Neuronal stem cell (in vitro differentiated cells): ENCODE results near the gene REC114.
"Not testable (repeated sequence)": the region's sequence is repeated elsewhere in the genome, so short reads cannot be mapped to it uniquely, and the experiment has no call there.

Experiments used
- DNase-seq: peaks from one replicate; pipeline ENCODE4 v3.0.0-alpha.2; 2013; ENCODE audit warnings: low spot score
- H2AFZ ChIP-seq: one replicate; pipeline ENCODE4 v1.6.1; 2013; ENCODE audit warnings: mild to moderate bottlenecking, low read length, inconsistent platforms
- H2AK5ac ChIP-seq: 2 replicates; pipeline ENCODE4 v1.6.1; 2013; ENCODE audit warnings: low read depth, mild to moderate bottlenecking, inconsistent platforms, low read length, moderate library complexity, mixed read lengths
- H2BK120ac ChIP-seq: 2 replicates; pipeline ENCODE4 v1.6.1; 2013; ENCODE audit warnings: low read depth, mild to moderate bottlenecking, inconsistent platforms, low read length, moderate library complexity, mixed read lengths
- H2BK12ac ChIP-seq: one replicate; pipeline ENCODE4 v1.6.1; 2013; ENCODE audit warnings: low read length, inconsistent platforms
- H2BK15ac ChIP-seq: 2 replicates; pipeline ENCODE4 v1.6.1; 2013; ENCODE audit warnings: mild to moderate bottlenecking, low read length, inconsistent platforms, mixed read lengths
- H2BK5ac ChIP-seq: one replicate; pipeline ENCODE4 v1.6.1; 2013; ENCODE audit warnings: inconsistent platforms, mild to moderate bottlenecking, low read length, moderate library complexity
- H3K14ac ChIP-seq: one replicate; pipeline ENCODE4 v1.6.1; 2013; ENCODE audit warnings: low read length, inconsistent platforms
- H3K18ac ChIP-seq: 2 replicates; pipeline ENCODE4 v1.6.1; 2013; ENCODE audit warnings: low read length, inconsistent platforms
- H3K23ac ChIP-seq: 2 replicates; pipeline ENCODE4 v1.6.1; 2013; ENCODE audit warnings: low read depth, mild to moderate bottlenecking, mixed read lengths, low read length, inconsistent platforms; ENCODE audit not compliant: poor library complexity
- H3K27ac ChIP-seq: replicated peaks from 3 replicates; pipeline ENCODE4 v1.5.1; 2013; ENCODE audit warnings: low read length, inconsistent platforms
- H3K27me3 ChIP-seq, 3 experiments: 2 replicates each; pipeline ENCODE4 v1.6.1; 2013; ENCODE audit warnings: low read length in 3 of 3, mild to moderate bottlenecking in 2 of 3, inconsistent platforms in 1 of 3, low read depth in 1 of 3, mixed read lengths in 1 of 3, moderate library complexity in 1 of 3; ENCODE audit not compliant: control insufficient read depth in 3 of 3, insufficient read depth in 3 of 3
- H3K36me3 ChIP-seq, 2 donors: replicated peaks in 1 of 2; 2 replicates each; pipeline ENCODE4 v1.6.1; 2013; ENCODE audit warnings: low read length in 2 of 2; ENCODE audit not compliant: control insufficient read depth in 2 of 2, insufficient read depth in 2 of 2
- H3K4ac ChIP-seq: 2 replicates; pipeline ENCODE4 v1.6.1; 2013; ENCODE audit warnings: inconsistent platforms, mild to moderate bottlenecking, low read length, moderate library complexity
- H3K4me1 ChIP-seq, 2 donors: 1 replicate in 1 of 2; 2 replicates in 1 of 2; pipeline ENCODE4 v1.6.1; 2013; ENCODE audit warnings: low read length in 2 of 2, low read depth in 1 of 2; ENCODE audit not compliant: control insufficient read depth in 2 of 2, insufficient read depth in 1 of 2
- H3K4me2 ChIP-seq: one replicate; pipeline ENCODE4 v1.6.1; 2013; ENCODE audit warnings: mild to moderate bottlenecking, low read length, inconsistent platforms; ENCODE audit not compliant: insufficient read depth, poor library complexity, severe bottlenecking
- H3K4me3 ChIP-seq, 2 donors: 2 replicates each; pipeline ENCODE4 v1.5.1; 2013; ENCODE audit warnings: low read length in 2 of 2, mild to moderate bottlenecking in 2 of 2, inconsistent platforms in 1 of 2, moderate library complexity in 1 of 2
- H3K79me1 ChIP-seq: one replicate; pipeline ENCODE4 v1.6.1; 2013; ENCODE audit warnings: low read depth, mild to moderate bottlenecking, inconsistent platforms, low read length, moderate library complexity
- H3K9ac ChIP-seq: one replicate; pipeline ENCODE4 v1.6.1; 2013; ENCODE audit warnings: mild to moderate bottlenecking, low read depth, low read length, inconsistent platforms; ENCODE audit not compliant: poor library complexity
- H3K9me3 ChIP-seq, 2 donors: replicated peaks in 1 of 2; 2 replicates each; pipeline versions ENCODE3 to v1.6.1; 2013; ENCODE audit warnings: low read length in 2 of 2, mild to moderate bottlenecking in 2 of 2, inconsistent platforms in 1 of 2, low read depth in 1 of 2, mixed read lengths in 1 of 2, moderate library complexity in 1 of 2; ENCODE audit not compliant: control insufficient read depth in 2 of 2, insufficient read depth in 1 of 2
- H4K8ac ChIP-seq: one replicate; pipeline ENCODE4 v1.6.1; 2013; ENCODE audit warnings: low read depth, mild to moderate bottlenecking, inconsistent platforms, low read length, moderate library complexity
- H4K91ac ChIP-seq: one replicate; pipeline ENCODE4 v1.6.1; 2013; ENCODE audit warnings: low read length, low read depth, mild to moderate bottlenecking, inconsistent platforms; ENCODE audit not compliant: poor library complexity
- WGBS, 2 donors: extraction: QIAGEN DNeasy Blood & Tissue Kit; methylation state at CpG; one replicate each; pipeline ENCODE4 v1.1.7; 2013; ENCODE audit warnings: missing lambda C conversion rate in 2 of 2, mixed read lengths in 1 of 2; ENCODE audit not compliant: insufficient read length in 2 of 2, insufficient replicate concordance in 1 of 2; ENCODE audit errors: extremely low coverage in 2 of 2; 5-methylcytosine and 5-hydroxymethylcytosine counted together

Gene REC114

DNA sequence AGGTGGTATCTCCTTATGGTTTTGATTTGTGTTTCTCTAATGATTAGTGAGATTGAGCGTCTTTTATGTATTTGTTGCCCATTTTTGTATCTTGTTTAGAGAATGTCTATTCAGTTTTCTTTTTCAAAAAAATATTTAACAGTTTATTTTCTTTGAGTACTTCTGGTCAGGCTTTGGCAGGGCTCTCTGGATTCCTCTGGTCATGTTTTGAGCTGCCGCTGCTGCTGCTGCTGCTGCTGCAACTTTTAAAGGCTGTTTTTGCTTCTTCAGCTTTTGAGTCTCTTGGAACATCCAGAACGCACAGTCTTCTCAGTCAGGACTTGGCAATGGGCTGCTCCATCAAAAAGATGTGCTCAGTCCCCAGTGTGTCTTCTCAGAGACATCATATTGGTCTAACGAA lies 40.1 kb downstream of the REC114 start:
- Histone ChIP-seq H2BK120ac (no peak overlapping the region), H3K14ac (no peak overlapping the region), H3K18ac (no peak overlapping the region), H3K36me3 (no peaks in the 10 kb centered on the region), H3K4me1 (no peaks in the 10 kb centered on the region), H2AK5ac (no peak overlapping the region), H4K91ac (no peak overlapping the region), H3K23ac (no peak overlapping the region), H4K8ac (no peak overlapping the region), H2BK5ac (no peak overlapping the region), H2BK15ac (no peak overlapping the region), H2BK12ac (no peak overlapping the region), H2AFZ (no peak overlapping the region), H3K27ac (no peak overlapping the region), H3K4me3 (no peak overlapping the region), H3K9ac (no peak overlapping the region), H3K9me3 (no peaks in the 10 kb centered on the region), H3K79me1 (no peaks in the 10 kb centered on the region), H3K4ac (no peak overlapping the region), H3K4me2 (no peak overlapping the region), H3K27me3 (peaks cover 0 to 4% (median 0%) of the 10 kb centered on the region in 3 experiments)
- WGBS, 2 donors, result no CpG with 5 or more reads among the region's 4 CpGs
- DNase-seq, result no peak

GRCh38 chr15:73485372-73485771 lies 42.4 kb downstream of the REC114 start:
- Histone ChIP-seq H3K9ac (no peak overlapping the region), H2BK120ac (no peak overlapping the region), H3K27me3 (peaks cover 0 to 4% (median 0%) of the 10 kb centered on the region in 3 experiments), H2BK15ac (no peak overlapping the region), H3K4me3 (no peak overlapping the region), H2BK5ac (no peak overlapping the region), H3K18ac (no peak overlapping the region), H4K8ac (no peak overlapping the region), H3K4me2 (no peak overlapping the region), H2AK5ac (no peak overlapping the region), H3K79me1 (no peaks in the 10 kb centered on the region), H3K27ac (no peak overlapping the region), H3K9me3 (no peaks in the 10 kb centered on the region), H3K4me1 (no peaks in the 10 kb centered on the region), H3K36me3 (no peaks in the 10 kb centered on the region), H3K23ac (no peak overlapping the region), H2AFZ (no peak overlapping the region), H3K14ac (no peak overlapping the region), H2BK12ac (no peak overlapping the region), H3K4ac (no peak overlapping the region), H4K91ac (no peak overlapping the region)
- WGBS, 2 donors, result no CpG with 5 or more reads among the region's 5 CpGs
- DNase-seq, result no peak

GRCh38 chr15:73485885-73486284 lies 42.9 kb downstream of the REC114 start:
- not testable (repeated sequence) for DNase-seq, H3K18ac ChIP-seq, H3K4ac ChIP-seq, H2BK15ac ChIP-seq, H2BK120ac ChIP-seq, H3K36me3 ChIP-seq, H3K9me3 ChIP-seq, H3K4me3 ChIP-seq, H3K4me2 ChIP-seq, H3K14ac ChIP-seq, H2BK12ac ChIP-seq, H2AK5ac ChIP-seq, H2BK5ac ChIP-seq, H4K91ac ChIP-seq, H3K27ac ChIP-seq, H3K79me1 ChIP-seq, H3K4me1 ChIP-seq, H3K23ac ChIP-seq, H4K8ac ChIP-seq, H3K27me3 ChIP-seq, H3K9ac ChIP-seq, H2AFZ ChIP-seq
- WGBS, 2 donors, result no CpG with 5 or more reads among the region's 8 CpGs

DNA sequence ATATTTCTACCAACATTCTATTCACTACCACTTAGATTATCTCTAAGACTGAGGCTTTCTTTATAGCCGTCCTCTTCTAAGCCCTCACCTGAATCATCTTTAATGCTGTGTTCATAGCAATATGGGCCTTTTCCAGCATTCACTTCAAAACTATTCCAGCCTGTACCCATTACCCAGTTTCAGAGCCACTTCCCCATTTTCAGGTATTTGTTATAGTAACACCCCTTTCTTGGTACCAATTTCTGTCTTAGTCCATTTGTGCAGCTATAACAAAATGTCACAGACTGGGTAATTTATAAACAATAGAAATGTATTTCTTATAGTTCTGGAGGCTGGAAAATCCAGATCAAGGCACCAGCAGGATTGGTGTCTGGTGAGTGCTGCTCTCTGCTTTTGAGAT lies 45.7 kb downstream of the REC114 start:
- no peak overlapping the region for H3K4me3 ChIP-seq
- H3K4me2 ChIP-seq, result no peak overlapping the region
- H3K4ac ChIP-seq, result no peak overlapping the region
- H2BK120ac ChIP-seq, result no peak overlapping the region
- no peak overlapping the region for H2AK5ac ChIP-seq
- H3K4me1 ChIP-seq, result no peaks in the 10 kb centered on the region
- H4K91ac ChIP-seq, result no peak overlapping the region
- no peak overlapping the region for H3K23ac ChIP-seq
- no CpG with 5 or more reads among the region's 1 CpG for WGBS, 2 donors
- no peak for DNase-seq
- no peak overlapping the region for H2BK12ac ChIP-seq
- no peak overlapping the region for H2BK15ac ChIP-seq
- no peak overlapping the region for H3K14ac ChIP-seq
- H3K27me3 ChIP-seq, result peaks cover 0 to 9% (median 0%) of the 10 kb centered on the region in 3 experiments
- H2AFZ ChIP-seq, result no peak overlapping the region
- H2BK5ac ChIP-seq, result no peak overlapping the region
- no peaks in the 10 kb centered on the region for H3K9me3 ChIP-seq
- no peaks in the 10 kb centered on the region for H3K36me3 ChIP-seq
- no peak overlapping the region for H3K18ac ChIP-seq
- H3K27ac ChIP-seq, result no peak overlapping the region
- no peak overlapping the region for H4K8ac ChIP-seq
- no peaks in the 10 kb centered on the region for H3K79me1 ChIP-seq
- H3K9ac ChIP-seq, result no peak overlapping the region
